HG02852 (cell line): ENCODE measurements around the gene KRT7.
"Not testable (repeated sequence)": the region's sequence is repeated elsewhere in the genome, so short reads cannot be mapped to it uniquely, and the experiment has no call there.

Source experiments
- ATAC-seq: cut with Tn5 transposase; IDR thresholded peaks from one replicate; pipeline ENCODE4 v1.9.1; 2021; ENCODE audit warnings: mild to moderate bottlenecking, moderate library complexity; ENCODE audit not compliant: unreplicated experiment

The KRT7 gene

DNA sequence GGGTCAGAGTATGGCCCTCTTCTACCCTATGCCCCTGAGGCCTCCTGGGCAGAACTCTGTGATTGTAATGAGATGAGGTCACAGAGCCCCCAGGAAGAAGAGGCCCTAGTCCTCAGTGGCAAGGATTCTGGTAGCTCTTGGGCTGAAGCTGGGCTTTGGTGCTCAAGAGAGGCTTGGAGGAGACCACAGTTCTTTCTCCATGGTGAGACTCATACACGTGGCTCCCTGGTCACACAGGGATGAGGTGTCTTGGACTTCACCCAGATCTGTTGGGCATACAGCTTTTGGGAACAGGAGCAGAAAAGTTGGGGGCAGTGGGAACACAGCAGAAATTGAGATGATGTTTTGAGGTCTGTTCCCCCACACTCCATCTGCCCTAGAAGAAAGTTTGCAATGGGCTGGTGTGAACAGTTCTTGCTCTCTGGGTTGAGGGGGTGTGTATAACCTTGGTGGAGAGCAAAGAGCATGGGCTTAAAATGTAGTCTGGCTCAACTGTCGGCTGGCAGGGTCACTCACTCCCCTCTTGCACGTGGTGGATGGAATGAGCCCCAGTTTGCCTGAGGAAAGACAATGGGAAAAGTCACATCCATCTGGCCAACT is 41.6 kb downstream of the KRT7 start, which contains the start of gene KRT86:
Gene KRT86 (plus strand): TSS at position 125 of the 600 bp plus-strand sequence. CDS start 27,272 bp downstream, outside the sequence.
- no peak for ATAC-seq

DNA sequence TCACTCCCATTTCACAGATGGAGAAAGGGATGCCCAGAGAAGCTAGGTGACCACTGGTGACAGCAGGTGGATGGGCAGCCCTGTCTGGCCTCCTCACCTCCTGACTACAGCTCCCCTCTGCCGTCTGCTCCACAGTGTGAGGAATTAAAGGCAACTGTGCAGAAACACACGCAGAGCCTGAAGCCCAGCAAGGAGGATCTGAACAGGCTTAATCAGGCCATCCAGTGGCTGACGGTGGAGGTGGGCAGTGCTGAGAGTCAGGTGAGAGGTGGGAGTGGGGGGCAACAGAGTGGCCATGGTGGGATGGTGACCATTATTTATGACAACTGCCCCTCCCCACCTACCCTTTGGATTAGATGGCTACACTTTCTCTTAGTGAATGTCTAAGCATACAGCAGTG is 42.6 kb downstream of the KRT7 start:
- ATAC-seq = no peak

DNA sequence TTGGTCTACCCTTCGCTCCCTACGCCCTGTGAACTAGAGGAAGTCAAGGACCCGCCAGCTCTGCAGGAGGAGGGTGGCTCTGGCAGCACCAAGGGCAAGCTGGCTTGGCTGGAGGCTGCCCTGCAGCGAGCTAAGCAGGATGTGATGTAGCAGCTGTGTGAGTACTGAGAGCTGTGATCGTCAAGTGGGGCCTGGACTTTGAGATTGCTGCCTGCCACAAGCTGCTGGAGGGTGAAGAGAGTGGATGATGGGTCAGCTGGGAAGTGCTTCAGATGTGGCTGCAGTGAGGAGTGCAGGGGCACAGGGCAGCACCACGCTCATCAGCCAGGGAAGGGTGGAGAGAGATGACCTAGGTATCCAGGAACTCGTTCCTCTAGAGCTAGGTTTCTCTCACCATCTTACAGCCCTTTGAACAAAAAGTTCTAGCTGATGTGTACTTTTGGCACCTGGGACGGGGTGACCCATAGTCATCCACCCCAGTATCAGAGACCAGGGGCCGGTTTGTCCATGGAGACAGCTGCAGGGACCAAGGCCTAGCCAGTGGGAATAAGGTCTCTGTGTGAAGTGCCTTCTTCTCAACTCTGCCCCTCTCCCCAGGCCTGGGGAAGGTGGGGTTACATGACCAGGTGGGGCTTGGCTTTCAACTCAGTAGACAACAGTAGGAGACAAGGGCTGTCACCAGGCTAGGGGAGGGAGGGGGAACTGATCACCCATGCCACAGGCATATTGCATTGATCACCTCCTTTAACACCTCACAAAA is 44.6 kb downstream of the KRT7 start:
- ATAC-seq = no peak

DNA sequence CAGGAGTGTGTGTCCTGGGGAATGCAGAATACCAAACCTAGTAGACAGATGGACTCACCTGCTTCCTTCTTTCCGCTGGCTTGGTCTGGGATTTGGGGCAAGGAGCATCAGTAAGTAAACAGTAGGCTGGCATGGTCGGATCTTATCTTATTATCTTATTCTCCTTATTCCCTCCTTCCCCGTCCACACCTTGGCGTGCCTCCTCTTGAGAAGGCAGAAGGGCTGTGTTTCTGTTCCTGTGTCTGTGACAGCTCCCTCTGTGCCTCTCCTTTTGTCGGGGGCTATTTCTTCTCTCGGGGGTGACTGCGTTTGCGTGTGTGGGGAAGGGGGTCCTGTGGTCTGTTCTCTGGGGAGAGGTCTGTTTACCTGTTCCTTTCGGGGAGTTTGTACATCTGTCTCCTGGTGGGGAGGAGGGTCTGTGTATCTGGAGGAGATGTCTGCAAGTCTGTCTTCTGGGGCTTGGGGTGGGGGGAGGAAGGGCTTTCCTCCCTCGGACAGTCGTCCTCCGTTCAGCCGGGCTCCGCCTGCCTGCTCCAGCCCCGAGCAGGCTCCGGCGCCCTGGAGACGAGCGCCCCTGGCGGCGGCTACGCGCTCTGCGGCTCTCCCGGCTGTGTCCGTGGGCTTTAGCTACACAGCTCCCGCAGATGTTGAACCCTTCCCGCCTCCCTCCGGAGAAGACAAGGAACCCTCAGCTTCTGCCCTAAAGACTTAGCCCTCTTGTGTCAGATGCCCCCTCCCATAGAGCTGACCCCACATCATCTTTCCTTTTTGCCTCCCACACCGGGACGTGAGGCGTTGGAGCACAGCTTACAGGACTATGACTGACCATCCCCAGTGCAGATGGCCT is 45.8 kb downstream of the KRT7 start:
- ATAC-seq = no peak

DNA sequence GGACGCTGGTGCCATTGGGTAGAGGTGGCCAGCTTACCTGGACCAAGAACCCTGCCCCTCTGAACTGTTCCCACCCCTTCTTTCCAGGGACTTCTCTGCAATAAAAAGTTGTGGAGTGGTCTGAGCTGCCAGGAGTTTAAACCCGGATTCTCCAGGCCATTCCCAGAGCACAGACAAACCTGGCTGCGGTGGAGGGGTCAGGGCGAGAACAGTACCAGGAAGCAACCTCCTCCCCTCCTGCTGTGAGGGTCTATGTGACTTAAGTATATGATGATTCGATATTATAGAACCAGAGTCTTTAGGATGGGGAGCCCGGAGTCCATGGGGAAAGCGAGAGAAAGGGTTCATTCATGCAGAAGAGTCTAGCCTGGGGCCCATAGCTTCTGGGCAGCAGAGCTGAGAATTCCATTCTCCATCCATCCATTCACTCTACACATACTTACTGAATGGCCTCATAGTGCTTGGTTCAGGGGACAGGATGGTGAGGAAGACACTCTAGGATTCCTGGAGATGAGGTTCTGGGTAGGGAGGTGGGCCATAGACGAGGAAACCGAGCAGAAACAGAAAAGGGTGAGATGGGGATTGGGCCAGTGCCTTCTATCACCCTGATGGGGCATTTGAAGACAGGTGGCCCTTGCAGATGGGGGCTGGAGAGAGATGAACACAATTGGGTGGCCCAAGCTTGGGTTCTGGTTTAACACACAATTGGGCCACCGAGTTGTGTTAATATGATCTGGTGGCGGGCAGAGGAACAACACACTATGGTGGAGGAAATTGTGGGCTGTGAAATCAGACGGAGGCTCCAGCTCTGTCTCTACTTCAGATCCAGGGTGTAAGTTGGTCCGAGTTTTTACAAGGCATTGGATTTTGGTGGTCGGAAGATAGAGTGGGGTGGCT is 46.6 kb downstream of the KRT7 start:
- no peak for ATAC-seq

DNA sequence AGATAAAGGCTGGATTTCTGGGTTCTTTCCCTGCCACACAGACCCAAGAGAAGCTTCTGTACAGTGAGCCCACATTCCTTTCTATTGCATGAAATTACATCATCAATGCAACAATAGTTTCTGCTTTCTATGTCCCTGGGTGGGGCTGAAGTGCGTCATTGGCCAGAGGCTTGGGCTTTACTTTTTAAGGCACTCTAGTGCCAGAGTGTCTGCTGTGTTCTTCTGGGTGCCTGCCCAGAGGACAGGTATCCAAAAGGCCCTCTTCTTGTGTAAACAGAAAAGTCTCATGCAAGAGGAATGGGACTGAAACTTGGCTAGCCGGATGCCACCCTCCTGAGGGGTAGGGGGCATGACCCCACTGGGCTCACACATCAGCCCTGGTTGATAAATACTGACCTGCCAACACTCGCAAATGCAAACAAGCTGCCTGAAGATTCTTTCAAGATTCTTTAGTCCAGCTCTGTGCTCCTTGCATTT is 47.3 kb downstream of the KRT7 start:
- no peak for ATAC-seq

DNA sequence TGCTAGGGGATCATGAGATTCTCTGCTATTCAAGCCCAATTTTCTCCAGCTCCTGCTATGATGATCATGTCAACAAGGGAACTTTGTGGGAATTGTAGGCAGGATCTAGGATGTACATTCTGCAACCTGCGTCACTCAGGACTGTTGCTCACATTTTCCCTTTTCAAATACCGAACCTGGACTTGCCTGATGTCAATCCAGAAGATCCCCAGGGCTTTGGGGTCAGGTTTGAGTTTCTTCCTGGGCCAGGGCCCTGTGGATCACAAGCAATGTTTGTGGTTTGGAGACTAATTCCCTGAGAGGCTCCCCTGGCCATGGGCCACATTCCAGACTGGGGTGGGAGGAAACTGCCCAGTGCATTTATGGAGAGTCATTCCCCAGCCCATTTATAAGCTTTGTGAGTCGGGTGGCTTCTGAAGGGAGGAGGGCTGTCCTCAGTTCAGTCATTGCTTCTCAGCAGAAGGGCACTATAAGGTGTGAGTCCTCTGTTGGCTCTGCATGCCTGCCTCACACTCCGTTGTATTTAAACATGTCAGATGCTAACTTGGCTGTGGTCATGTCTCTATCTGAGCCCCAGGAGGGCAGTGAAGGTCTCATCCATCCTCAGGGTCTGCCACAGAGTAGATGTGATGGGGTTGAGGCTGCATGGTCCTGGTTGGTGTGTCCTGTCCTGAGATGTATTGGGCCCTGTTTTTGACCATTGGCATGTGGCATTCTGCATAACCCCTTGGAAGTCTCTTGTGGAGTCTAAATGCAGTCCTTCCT is 47.9 kb downstream of the KRT7 start:
- ATAC-seq = no peak

DNA sequence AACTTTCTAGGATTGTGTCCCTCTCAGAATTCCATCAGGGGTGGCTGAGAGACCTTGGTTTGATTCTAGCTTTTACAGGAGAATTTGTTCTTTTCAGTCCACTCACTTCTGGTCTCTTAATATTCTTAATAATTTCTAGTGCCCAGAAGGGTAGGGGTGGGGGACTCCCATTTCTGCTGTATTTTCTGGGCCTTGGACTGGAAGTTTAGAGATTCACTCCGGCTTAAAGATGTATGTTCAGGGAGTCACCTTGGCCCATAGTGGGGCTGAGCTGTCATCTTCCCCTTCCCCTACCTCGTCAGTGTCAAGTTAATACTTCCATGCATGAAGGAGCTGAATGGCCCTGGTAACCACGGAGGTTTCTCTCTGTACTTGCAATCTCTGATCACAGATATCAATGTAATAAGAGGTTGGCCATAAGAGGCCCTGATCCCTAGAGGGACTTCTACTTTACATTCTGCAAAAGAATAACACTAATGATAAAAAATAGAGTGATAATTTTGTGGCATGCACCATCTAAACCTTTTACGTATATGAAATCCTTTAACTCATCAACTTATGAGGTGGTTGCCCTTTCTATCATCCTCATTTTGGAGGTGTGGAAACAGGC is 51.6 kb downstream of the KRT7 start:
- no peak for ATAC-seq

DNA sequence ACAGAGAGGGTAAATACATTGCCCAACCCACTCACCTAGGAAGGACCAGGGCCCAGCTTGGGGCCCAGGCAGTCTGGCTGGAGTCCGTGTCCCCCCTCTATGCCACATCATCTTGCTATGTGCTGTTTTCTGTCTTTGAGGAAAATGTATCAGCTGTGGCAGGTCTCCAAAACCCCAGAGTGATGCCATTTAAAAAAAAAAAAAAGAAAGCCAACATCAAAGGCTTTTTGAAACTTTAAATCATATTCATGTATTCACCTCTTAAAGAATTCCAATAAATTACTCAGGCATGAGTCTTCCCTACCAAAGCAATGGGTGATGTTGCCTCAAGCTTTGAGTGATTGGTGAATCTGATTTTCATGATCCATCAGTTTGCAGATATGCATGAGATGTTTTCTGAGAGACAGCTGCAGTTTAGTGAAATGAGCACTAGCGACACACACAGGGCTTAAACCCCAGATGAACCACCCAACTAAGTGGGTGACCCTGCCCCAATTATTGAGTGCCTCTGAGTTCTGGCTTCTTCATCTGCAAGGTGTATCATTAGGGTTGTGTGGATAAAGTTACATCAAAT is 52.2 kb downstream of the KRT7 start:
- no peak for ATAC-seq

DNA sequence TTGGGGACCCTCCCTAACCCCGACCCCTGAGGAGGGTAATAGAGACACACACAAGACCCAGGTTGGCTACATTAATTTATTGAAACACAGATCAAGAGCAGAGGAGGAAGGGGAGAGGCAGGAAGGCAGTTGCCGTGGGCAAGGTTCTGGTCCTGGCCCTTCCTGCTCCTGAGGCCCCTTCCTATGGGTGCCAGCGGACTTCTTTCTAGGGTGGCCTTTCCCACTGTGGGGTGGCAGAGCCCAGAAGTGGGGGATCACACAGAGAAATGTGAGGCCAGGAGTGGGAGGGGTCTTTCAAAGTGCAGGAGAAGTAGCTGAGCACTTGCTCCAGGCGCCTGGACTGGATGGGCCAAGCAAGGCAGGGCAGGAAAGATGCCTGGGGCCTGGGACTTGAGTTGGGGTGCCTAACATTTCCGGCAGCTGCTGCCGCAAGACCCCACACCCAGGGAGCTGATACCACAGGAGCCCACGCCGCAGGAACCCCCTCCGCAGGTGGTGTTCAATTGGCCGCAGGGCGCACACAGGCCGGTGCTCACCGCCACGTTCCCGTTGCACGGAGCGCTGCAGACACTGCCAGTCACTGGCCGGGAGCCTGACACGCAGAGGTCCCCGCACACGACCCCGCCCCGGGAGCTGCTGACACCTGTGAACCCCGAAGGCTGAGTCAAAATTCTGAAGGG is 52.9 kb downstream of the KRT7 start:
- no peak for ATAC-seq

DNA sequence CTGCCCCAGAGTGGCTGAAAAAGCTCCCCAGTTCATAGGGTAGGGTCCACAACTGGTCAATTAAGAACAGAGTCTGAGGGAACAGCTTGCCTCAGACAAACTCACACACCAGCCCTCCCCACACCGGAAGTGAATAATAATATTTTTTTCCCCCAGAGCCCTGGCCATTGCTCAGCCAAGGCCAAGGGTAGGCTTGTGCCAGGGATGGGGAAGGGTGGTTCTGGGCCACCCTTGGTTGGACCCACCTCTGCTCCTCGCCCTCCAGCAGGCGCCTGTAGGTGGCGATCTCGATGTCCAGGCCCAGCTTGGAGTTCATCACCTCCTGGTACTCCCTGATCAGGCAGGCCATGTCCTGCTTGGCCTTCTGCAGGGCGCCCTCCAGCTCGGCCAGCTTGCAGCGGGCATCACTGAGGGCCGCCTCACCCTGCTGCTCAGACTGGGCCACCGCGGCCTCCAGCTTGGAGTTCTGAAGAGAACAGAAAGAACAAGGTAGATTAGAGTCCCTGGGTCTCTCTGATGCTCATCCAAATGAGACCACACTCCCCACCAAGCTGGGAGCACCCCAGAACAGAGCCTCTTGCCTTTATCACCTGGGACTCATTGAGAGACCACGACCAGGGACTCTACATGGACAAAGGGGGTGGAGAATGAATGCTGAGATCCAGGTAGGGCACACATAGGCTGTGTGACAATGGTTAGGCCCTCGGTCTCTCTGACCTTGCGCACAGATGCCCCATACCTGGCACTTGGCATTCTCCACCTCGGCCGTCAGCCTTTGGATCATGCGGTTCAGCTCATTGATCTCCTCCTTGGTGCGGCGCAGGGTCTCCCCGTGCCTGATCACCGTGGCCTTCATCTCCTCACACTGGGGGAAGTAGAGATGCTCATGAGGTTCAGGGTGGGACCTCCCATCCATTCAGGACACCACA is 54.1 kb downstream of the KRT7 start:
- not testable (repeated sequence) for ATAC-seq

DNA sequence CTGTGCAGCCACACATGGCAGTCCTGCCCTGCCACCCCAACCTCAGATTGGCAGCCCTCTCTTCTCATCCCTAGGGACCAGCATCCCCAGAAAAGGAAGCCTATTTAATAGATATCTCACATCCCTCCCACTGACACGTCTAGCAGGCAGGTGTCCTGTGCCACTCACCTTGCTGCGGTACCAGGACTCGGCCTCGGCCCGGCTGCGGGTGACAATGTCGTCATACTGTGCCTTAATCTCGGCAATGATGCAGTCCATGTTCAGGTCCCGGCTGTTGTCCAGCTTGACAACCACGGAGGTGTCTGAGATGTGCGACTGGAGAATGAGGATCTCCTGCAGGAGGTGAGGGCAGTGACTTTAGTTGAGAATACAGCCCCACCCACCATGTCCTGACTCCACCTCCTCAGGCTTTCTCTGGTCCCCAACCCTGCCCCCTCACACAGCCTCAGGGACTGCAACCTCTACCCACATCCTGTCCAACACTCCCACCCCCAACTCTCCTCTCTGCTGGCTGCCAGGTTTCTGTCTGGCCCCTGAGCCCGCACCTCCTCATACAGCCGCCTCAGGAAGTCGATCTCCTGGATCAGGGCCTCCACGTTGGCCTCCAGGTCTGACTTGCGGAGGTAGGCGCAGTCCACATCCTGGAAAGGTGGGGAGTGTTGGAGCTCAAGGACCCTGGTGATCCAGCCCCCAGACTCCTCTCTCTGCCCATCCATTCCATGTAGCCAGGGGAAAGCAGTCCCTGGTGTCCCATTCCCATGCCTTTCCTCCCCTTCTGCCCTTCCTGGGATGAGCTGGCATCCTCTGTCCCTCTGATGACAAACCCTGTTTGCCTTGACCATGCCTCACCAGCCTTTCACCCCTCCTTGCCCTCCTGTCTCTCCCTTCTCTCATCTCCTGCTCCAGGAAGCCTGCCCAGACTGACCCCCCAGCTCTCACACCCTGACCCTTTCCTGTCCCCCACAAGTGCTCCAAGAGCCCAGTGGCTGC is 55.1 kb downstream of the KRT7 start:
- peak; percentile 77 for ATAC-seq

DNA sequence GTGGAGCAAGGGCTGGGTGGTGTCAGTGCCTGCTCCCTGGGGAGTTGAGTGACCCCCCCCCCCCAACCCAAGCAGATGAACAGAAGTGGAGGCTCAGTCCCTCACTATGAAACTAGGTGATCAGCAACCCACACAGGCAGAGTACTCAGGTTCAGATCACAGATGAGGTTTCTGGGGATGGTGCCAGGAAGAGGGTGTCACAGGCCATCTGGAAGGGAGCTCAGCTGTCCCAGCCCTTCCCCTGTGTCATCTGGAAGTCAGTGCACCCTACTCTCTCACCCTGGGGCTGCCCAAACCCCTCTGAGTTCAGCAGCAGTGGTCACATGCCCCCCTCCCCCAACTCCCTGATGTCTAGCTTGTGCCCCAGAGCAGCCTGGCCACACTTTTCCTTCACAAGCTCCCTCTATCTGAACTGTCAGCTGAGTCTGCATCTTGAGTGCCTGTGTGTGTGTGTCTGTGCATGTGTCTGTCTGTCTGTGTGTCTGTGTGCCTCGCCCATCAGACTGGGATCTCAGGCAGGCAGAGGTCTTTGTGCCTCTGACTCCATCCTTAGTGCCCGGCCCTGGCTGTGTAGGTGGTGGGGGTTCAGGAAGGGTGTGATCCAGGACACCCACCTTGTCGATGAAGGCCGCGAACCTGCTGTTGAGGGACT is 57.6 kb downstream of the KRT7 start:
- ATAC-seq = not testable (repeated sequence)

DNA sequence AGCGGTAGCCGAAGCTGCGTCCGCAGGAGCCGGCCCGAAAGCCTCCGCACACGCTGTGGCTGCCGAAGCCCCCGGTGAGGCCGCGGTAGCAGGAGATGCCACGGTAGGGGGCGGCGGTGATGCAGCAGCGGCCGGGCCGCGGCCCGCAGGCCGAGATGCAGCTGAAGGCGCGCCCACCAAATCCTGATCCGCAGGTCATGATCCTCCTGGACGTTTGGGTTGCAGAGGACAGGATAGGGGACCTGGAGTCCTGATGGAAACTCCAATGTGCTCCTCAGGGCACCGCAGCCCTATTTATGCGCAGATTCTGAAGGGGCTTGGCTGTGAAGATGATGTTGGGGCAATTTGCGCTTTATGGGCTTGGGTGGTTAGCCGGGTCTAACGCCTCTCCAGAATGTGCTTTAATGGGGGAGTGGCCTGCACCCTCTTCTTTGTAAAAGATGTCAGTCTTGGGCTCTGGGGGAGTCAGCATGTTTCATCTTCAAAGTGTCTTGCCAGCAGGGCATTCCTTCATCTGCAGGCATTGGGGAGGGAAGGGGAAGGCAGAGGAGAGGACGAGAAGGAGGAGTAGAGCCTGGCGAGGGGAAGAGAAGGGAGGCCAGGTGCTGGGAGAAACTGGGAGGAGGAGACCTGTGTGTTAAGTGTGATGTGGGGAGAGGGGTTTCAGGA is 58.4 kb downstream of the KRT7 start, which contains the start of gene KRT81:
Gene KRT81 (minus strand): TSS at position 268 of the 669 bp plus-strand sequence. CDS start 69 bp downstream, at position 199.
- ATAC-seq = no peak

DNA sequence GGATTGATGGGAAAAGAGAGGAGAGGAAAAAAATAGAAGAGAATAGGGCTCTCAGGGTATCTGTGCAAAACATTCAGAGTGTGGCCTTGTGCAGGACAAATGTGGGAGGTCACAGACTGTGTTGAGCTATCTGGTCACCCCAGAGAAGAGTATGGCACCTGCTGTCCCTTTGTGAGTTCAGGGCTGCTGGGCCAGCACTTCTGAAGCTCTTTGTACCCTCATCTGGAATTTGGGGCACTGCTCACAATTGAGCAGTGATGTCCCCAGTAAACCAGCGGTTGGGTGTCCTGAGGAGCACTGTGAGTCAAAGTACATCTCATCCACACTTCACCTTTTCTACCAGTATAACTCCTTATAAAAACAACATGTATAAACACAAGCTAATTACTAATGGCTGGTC is 60.9 kb downstream of the KRT7 start:
- no peak for ATAC-seq
